Measurements from ENCODE around the gene APOC4.

DNA sequence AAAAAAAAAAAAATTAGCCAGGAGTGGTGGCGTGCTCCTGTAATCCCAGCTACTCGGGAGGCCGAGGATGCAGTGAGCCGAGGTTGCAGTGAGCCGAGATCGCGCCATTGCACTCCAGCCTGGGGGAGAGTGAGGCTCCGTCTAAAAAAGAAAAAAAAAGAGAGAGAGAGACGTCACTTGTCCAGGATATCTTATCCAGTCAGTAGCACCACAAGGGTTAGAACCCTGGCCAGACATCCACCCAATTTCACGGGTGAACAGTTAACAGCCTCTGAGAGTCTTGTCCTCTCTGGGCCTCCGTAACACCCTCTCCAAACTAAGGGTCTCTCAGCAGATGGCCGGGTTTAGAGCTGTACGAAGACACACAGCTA, 12.2 kb downstream of the APOC4 start:
- no peak for TF ChIP-seq EZH2 (IDR thresholded peaks at IDR 0.05; ENCODE audit: insufficient read depth, poor library complexity, severe bottlenecking)
- no peak for TF ChIP-seq EZH2phosphoT487 (IDR thresholded peaks at IDR 0.05; ENCODE audit: insufficient read depth, low read depth)
